22Rv1 (cell line): ENCODE results near the gene TRIM13.

Experiments
- CTCF ChIP-seq: fragments of 450-650 bp; IDR thresholded peaks from 2 replicates; pipeline ENCODE4 v1.5.1; 2017; ENCODE audit warnings: mild to moderate bottlenecking
- ZFX ChIP-seq: fragments of 450-650 bp; IDR thresholded peaks from 2 replicates; pipeline ENCODE4 v1.6.1; 2017; ENCODE audit warnings: antibody characterized with exemption, borderline replicate concordance

- no peak for TF ChIP-seq CTCF
- no peak for TF ChIP-seq ZFX
These were observed 21.0 kb downstream of the TRIM13 start for GRCh38 chr13:50017819-50018218.
